IPS-18a (cell line): ENCODE data around the gene TNNI3.
"Not testable (repeated sequence)": the region's sequence is repeated elsewhere in the genome, so short reads cannot be mapped to it uniquely, and the experiment has no call there.

Source experiments
- H3K27ac ChIP-seq: one replicate; pipeline ENCODE4 v1.5.1; 2013; ENCODE audit warnings: low read length
- H3K27me3 ChIP-seq: one replicate; pipeline ENCODE4 v1.6.1; 2013; ENCODE audit warnings: mild to moderate bottlenecking, low read length; ENCODE audit not compliant: control insufficient read depth, insufficient read depth
- H3K36me3 ChIP-seq: one replicate; pipeline ENCODE4 v1.6.1; 2013; ENCODE audit warnings: low read depth, low read length; ENCODE audit not compliant: control insufficient read depth
- H3K4me1 ChIP-seq: one replicate; pipeline ENCODE4 v1.6.1; 2013; ENCODE audit warnings: low read depth, low read length; ENCODE audit not compliant: control insufficient read depth
- H3K4me3 ChIP-seq: one replicate; pipeline ENCODE4 v1.5.1; 2013; ENCODE audit warnings: low read length
- H3K9ac ChIP-seq: one replicate; pipeline ENCODE4 v1.6.1; 2013; ENCODE audit warnings: mild to moderate bottlenecking, low read length, moderate library complexity
- H3K9me3 ChIP-seq: one replicate; pipeline ENCODE4 v1.6.1; 2013; ENCODE audit warnings: low read depth, low read length; ENCODE audit not compliant: control insufficient read depth

The TNNI3 gene

DNA sequence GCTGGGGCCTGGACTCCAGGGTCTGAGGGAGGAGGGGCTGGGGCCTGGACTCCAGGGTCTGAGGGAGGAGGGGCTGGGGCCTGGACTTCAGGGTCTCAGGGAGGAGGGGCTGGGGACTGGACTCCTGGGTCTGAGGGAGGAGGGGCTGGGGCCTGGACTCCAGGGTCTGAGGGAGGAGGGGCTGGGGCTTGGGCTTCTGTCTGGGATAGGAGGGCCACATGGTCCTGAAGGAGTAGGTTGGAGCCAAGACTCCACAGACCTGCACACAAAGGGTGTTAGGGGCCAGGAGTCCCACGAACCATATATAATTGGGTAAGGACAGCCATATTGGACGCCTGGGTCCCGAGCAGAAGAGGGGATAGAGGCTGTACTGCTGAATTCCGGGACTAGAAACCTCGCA, 1.7 kb downstream of the TNNI3 start:
- Histone ChIP-seq H3K9ac (peak overlapping the region; percentile 50), H3K4me1 (peaks cover 14% of the 10 kb centered on the region), H3K4me3 (peak overlapping the region; percentile 75)
- not testable (repeated sequence) for H3K27me3 ChIP-seq, H3K36me3 ChIP-seq, H3K9me3 ChIP-seq, H3K27ac ChIP-seq

DNA sequence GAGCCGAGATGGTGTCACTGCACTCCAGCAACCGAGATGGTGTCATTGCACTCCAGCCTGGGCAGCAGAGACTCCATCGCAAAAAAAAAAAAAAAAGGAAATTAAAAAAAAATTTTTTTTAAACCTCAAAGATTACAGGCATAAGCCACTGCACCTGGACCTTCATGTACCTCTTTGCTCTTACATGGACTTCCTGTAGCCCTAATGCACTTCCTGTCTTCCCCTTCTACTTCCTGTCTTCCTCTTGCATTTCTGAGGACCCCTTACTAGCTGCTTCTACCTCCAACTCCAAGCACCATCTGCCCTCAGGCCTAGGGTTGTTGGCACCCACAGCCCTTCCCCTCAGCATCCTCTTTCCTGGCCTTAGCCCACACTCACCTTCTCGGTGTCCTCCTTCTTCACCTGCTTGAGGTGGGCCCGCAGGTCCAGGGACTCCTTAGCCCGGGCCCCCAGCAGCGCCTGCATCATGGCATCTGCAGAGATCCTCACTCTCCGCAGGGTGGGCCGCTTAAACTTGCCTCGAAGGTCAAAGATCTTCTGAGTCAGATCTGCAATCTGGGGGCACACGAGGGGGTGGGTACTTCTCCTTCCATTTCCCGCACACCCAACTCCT, 3.8 kb downstream of the TNNI3 start:
- H3K9ac ChIP-seq: no peak overlapping the region

DNA sequence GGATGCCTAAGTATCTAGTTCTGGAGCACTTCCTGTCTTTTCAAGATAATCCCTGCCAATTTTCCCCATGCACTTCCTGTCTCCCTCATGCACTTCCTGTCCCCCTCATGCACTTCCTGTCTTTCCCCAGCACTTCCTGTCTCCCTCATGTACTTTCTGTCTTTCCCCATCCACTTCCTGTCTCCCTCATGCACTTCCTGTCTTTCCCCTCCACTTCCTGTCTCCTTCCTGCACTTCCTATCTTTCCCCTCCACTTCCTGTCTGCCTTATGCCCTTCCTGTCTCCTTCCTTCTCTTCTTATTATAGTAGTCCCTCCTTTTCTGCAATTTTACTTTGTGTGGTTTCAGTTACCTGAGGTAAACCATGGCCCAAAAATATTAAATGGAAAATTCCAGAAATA, 5.5 kb downstream of the TNNI3 start:
- Histone ChIP-seq H3K36me3 (peaks cover 3% of the 10 kb centered on the region), H3K27me3 (no peaks in the 10 kb centered on the region), H3K4me3 (no peak overlapping the region), H3K4me1 (peaks cover 22% of the 10 kb centered on the region), H3K9me3 (no peaks in the 10 kb centered on the region), H3K9ac (no peak overlapping the region), H3K27ac (no peak overlapping the region)

More for the DNA sequence above, 3.8 kb downstream of the TNNI3 start:
- Histone ChIP-seq H3K4me1 (peaks cover 15% of the 10 kb centered on the region), H3K27ac (no peak overlapping the region), H3K36me3 (peaks cover 3% of the 10 kb centered on the region), H3K9me3 (no peaks in the 10 kb centered on the region), H3K27me3 (no peaks in the 10 kb centered on the region), H3K4me3 (no peak overlapping the region)

DNA sequence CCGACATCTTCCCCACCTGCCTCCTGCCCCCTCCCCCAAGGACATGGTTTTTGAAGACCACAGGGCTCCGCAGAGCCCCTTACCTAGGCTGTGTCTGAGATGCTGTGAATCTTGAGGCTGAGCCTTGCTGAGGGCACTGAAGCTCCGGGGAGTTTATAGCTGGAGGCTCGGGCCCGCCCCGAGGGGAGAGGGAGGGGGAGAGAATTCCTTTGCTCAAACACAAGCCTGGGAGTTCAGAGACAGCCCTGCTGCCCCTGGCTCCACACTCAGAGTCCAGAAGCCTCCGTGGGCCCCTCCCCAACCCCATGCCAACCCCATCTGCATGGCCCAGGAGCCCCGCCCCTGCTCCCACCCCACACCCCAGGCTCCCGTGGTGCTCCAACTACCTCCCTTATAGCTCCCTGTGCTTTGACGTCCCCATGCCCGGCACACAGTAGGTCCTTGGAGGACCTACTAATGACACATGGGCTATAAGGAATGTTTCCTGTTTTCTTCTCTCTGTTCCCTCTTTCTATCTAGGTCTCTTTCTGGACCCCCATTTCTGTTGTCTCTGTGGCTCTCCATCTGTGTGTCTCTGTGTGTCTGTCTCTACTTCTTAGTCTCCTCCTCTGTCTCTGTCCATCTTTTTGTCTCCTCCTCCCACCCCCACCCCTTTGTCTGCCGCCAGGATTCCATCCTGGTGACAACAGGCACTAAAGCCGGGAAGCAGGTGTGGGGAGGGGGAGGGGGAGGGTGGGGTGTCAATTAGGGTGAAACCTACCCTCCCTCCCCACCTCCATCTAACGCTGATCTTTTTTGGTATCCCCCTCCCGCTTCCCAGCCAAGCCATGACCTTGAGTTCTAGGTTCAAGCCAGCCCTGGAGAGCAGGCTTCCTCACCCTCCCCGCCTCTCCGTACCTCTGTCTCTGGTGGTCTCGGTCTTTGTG, 8.2 kb downstream of the TNNI3 start, which contains the start of gene TNNT1:
TSS of gene TNNT1 (minus strand) at position 129 of the 926 bp plus-strand sequence. CDS start 2,049 bp downstream, outside the sequence.
- Histone ChIP-seq H3K4me3 (peak within 1 kb of the TSS; percentile 29), H3K9ac (no peak within 1 kb of the TSS), H3K4me1 (peaks cover 22% of the 10 kb centered on the region), H3K9me3 (no peaks in the 10 kb centered on the region), H3K27me3 (no peaks in the 10 kb centered on the region), H3K36me3 (peaks cover 3% of the 10 kb centered on the region), H3K27ac (no peak within 1 kb of the TSS)

DNA sequence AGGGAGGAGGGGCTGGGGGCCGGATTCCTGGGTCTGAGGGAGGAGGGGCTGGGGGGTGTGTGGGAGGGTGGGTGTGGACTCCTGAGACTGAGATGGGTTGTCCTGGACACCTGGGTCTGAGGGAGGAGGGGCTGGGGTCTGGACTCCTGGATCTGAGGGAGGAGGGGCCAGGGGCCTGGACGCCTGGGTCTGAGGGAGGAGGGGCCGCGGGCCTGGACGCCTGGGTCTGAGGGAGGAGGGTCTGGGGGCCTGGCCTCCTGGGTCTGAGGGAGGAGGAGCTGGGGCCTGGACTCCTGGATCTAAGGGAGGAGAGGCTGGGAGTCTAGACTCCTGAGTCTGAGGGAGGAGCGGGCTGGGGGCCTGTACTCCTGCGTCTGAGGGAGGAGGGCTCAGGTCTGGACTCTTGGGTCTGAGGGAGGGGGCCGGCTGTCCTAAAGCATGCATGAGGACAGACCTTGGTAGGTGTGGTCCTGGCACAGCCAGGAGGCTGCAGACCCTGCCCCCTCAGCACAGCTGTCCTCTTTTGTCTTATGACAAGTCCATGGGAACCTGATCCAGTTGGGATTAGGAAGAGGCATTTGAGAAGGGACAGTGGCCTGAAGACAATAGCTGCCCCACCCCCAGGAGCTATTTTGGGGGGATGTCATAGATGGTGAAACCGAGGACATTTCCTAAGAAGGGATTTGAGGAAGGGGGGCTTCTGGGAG, 9.8 kb downstream of the TNNI3 start:
- H3K36me3 ChIP-seq: peaks cover 3% of the 10 kb centered on the region
- H3K9me3 ChIP-seq: no peaks in the 10 kb centered on the region
- no peaks in the 10 kb centered on the region for H3K27me3 ChIP-seq
- no peak overlapping the region for H3K4me3 ChIP-seq
- H3K9ac ChIP-seq: no peak overlapping the region
- peaks cover 22% of the 10 kb centered on the region for H3K4me1 ChIP-seq
- no peak overlapping the region for H3K27ac ChIP-seq

DNA sequence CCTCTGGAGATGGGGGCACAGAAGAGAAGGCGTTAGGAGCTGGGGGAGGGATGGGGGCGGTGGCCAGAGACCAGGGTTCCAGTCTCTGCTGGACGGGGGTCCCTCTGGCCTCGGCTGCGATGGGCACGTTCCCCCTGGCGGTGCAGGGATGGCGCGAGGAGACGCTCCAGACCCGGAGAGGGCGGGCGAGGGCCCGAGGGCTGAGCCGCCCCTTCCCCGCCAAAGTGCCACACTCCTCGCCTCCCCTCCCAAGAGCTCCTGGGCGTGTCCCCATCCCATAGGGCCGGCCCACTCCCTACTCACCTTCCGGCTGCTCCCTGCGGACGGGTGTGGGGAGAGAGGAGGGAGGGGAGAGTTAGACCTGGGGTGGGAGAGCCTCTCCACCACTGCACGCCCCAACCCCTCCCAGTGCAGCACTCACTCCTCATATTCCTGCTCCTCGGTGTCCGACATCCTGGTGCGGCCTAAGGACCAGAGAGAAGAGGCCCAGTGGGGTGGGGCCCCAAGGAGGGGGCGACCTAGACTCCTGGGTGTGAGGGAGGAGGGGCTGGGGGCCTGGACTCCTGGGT, 10.7 kb downstream of the TNNI3 start:
- no peak overlapping the region for H3K27ac ChIP-seq
- H3K9me3 ChIP-seq: no peaks in the 10 kb centered on the region
- peaks cover 3% of the 10 kb centered on the region for H3K36me3 ChIP-seq
- H3K27me3 ChIP-seq: no peaks in the 10 kb centered on the region
- H3K4me3 ChIP-seq: peak overlapping the region; percentile 48
- H3K4me1 ChIP-seq: peaks cover 22% of the 10 kb centered on the region
- no peak overlapping the region for H3K9ac ChIP-seq

DNA sequence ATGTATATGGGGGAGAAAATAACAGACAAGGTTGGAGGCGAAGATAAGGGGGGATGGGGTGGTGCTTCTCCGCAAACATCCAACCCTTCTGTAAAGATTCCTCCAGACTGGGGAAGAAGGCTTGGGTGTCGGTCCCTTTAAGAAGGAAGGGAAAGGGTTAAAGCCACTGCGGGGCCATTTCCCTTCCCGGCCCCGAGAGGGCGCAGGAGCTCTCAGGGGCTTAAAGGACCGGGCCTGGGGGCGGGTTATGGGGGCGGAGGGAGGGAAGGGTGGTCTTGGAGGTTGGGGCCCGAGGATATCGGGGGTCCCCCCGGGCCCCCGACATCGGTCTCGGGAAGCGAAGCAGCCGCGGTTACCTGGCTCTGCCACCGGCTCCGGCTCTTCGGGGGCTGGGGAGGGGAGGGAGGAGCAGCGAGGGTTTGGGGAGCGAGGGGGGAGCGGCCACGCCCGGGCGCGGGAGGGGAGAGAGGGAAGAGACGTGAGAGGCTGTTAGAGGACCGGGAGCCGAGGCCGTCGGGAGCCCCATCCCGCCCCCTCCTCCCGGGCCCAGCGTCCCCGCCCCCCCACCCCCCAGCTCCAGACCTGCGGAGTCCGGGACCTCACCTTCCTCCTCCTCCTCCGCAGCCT, 11.3 kb downstream of the TNNI3 start:
- Histone ChIP-seq H3K9me3 (no peaks in the 10 kb centered on the region), H3K27me3 (no peaks in the 10 kb centered on the region), H3K4me3 (peak overlapping the region; percentile 62), H3K27ac (no peak overlapping the region), H3K4me1 (peaks cover 22% of the 10 kb centered on the region), H3K9ac (no peak overlapping the region), H3K36me3 (peaks cover 3% of the 10 kb centered on the region)

DNA sequence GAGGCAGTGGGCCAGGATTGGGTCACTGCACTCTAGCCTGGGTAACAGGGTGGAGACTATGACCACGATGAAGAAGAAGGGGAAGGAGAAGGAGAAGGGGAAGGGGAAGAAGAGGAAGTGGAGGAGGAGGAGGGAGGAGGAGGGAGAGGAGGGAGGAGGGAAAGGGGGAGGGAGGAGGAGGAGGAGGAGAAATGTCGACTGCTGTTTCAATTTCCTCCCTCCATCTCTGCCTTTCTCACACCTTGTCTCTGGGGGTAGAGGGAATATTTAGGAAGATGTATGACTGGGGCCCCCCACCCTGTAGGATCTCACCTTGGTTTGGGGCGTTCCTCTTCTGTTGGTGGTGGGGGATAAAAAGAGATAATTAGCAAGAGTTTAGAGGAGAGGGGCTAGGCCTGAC, 12.3 kb downstream of the TNNI3 start:
- H3K27me3 ChIP-seq: no peaks in the 10 kb centered on the region
- no peaks in the 10 kb centered on the region for H3K9me3 ChIP-seq
- no peak overlapping the region for H3K27ac ChIP-seq
- H3K4me1 ChIP-seq: peaks cover 26% of the 10 kb centered on the region
- H3K36me3 ChIP-seq: no peaks in the 10 kb centered on the region
- no peak overlapping the region for H3K9ac ChIP-seq
- H3K4me3 ChIP-seq: no peak overlapping the region

DNA sequence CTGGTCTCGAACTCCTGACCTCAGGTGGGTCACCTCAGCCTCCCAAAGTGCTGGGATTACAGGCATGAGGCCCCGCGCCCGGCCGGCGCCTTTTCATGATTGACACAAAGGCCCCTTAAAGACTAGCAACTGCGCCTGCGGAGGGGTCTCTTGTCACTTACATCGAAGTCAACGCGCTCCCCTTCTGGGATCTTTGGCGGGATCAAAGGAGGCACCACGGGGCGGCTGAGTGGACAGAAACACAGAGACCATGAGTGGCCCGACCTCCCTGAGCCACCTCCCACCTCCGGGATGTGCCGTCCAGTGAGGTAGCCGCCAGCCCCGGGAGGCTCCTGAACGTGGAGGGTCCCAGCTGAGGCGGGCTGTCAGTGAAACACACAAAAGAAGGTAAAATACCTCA, 15.8 kb downstream of the TNNI3 start:
- no peak overlapping the region for H3K9ac ChIP-seq
- peak overlapping the region; percentile 16 for H3K4me3 ChIP-seq
- H3K36me3 ChIP-seq: no peaks in the 10 kb centered on the region
- H3K27me3 ChIP-seq: no peaks in the 10 kb centered on the region
- no peak overlapping the region for H3K27ac ChIP-seq
- no peaks in the 10 kb centered on the region for H3K9me3 ChIP-seq
- H3K4me1 ChIP-seq: peaks cover 4% of the 10 kb centered on the region

DNA sequence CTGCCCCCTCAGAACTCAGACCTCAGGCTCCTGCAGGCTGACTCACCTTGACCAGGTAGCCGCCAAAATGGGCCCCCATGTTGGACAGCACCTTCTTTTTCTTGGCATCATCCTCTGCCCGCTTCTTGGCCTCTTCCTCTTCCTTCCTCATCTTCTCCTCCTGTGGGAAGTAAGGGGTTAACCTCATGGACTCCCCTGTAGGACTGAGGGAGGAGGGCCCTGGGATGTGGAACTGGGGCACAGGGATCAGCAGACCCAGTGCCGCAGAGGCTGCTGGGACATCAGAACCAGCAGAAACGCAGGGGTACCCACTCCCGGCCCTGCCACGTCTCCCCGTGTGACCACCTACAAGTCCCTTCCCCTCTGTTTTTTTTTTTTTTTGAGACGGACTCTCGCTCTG, 19.6 kb downstream of the TNNI3 start:
- H3K36me3 ChIP-seq: no peaks in the 10 kb centered on the region
- no peaks in the 10 kb centered on the region for H3K9me3 ChIP-seq
- peaks cover 4% of the 10 kb centered on the region for H3K4me1 ChIP-seq
- no peak overlapping the region for H3K9ac ChIP-seq
- no peaks in the 10 kb centered on the region for H3K27me3 ChIP-seq
- no peak overlapping the region for H3K4me3 ChIP-seq
- no peak overlapping the region for H3K27ac ChIP-seq
